H1 (cell line): ENCODE results near the gene SOHLH2.

Experiments
- ATF3 ChIP-seq: IDR thresholded peaks from 2 replicates; pipeline ENCODE4 v1.6.1; 2011; ENCODE audit warnings: low read depth, mild to moderate bottlenecking, low read length; ENCODE audit not compliant: insufficient read depth
- CTCF ChIP-seq, 3 experiments: IDR thresholded peaks; 1 replicate in 2 of 3; 2 replicates in 1 of 3; pipeline versions ENCODE4 v1.5.1 to v1.6.1; 2011; ENCODE audit warnings: low read length in 3 of 3, mild to moderate bottlenecking in 3 of 3, inconsistent platforms in 2 of 3, low read depth in 1 of 3, moderate library complexity in 1 of 3; ENCODE audit not compliant: insufficient read depth in 1 of 3; ENCODE audit errors: control extremely low read depth in 1 of 3

- no peak for TF ChIP-seq CTCF (IDR thresholded peaks at IDR 0.05; ENCODE audit: control extremely low read depth in 1 of 3, insufficient read depth in 1 of 3, low read depth in 1 of 3, low read length in 3 of 3)
- no peak for TF ChIP-seq ATF3
These were observed 71.6 kb downstream of the SOHLH2 start for GRCh38 chr13:36142735-36143134.
